ENCODE results near the gene ANXA9.

Gene ANXA9

GRCh38 chr1:150974580-150975478, 7.3 kb upstream of the ANXA9 start, which contains the start of gene CERS2:
CERS2 (minus strand) TSS chr1:150974835; CDS start chr1:150969090, 5,745 bp downstream.
- DNase-seq (ENCODE audit: low read depth), result peak; percentile 78

- DNase-seq (ENCODE audit: low read depth), result no peak
These were observed 5.7 kb upstream of the ANXA9 start for GRCh38 chr1:150976401-150976821.

GRCh38 chr1:150976879-150977694, 5.0 kb upstream of the ANXA9 start:
- DNase-seq (ENCODE audit: low read depth), result no peak

GRCh38 chr1:150979092-150980056, 2.7 kb upstream of the ANXA9 start:
- DNase-seq (ENCODE audit: low read depth), result peak; percentile 83

- no peak for DNase-seq (ENCODE audit: low read depth)
These were observed 801 bp upstream of the ANXA9 start for GRCh38 chr1:150981177-150981804.

- DNase-seq (ENCODE audit: low read depth), result no peak
These were observed 3.2 kb downstream of the ANXA9 start for GRCh38 chr1:150985179-150985825.

GRCh38 chr1:150987924-150988323, 5.8 kb downstream of the ANXA9 start:
- DNase-seq (ENCODE audit: low read depth), result no peak

- no peak for DNase-seq (ENCODE audit: low read depth)
These were observed 10.5 kb downstream of the ANXA9 start for GRCh38 chr1:150992626-150993025.

- no peak for DNase-seq (ENCODE audit: low read depth)
These were observed 12.2 kb downstream of the ANXA9 start for GRCh38 chr1:150994248-150994647.

GRCh38 chr1:150995460-150995859, 13.4 kb downstream of the ANXA9 start:
- no peak for DNase-seq (ENCODE audit: low read depth)

- DNase-seq (ENCODE audit: low read depth), result peak; percentile 56
These were observed 13.8 kb downstream of the ANXA9 start for GRCh38 chr1:150995896-150996295.

GRCh38 chr1:150997126-150997872, 15.2 kb downstream of the ANXA9 start:
- no peak for DNase-seq (ENCODE audit: low read depth)

- no peak for DNase-seq (ENCODE audit: low read depth)
These were observed 15.9 kb downstream of the ANXA9 start for GRCh38 chr1:150997949-150998348.

GRCh38 chr1:150999051-150999674, 17.1 kb downstream of the ANXA9 start:
- DNase-seq (ENCODE audit: low read depth), result peak; percentile 89

GRCh38 chr1:150999926-151000325, 17.8 kb downstream of the ANXA9 start:
- no peak for DNase-seq (ENCODE audit: low read depth)

GRCh38 chr1:151000408-151000807, 18.3 kb downstream of the ANXA9 start:
- no peak for DNase-seq (ENCODE audit: low read depth)

- no peak for DNase-seq (ENCODE audit: low read depth)
These were observed 19.5 kb downstream of the ANXA9 start for GRCh38 chr1:151001602-151002001.

- no peak for DNase-seq (ENCODE audit: low read depth)
These were observed 20.0 kb downstream of the ANXA9 start for GRCh38 chr1:151002051-151002450.

- no peak for DNase-seq (ENCODE audit: low read depth)
These were observed 20.5 kb downstream of the ANXA9 start for GRCh38 chr1:151002611-151003010.
